Retina (tissue), 1 donor: ENCODE data around the gene MEP1A.
"Not testable (repeated sequence)": the region's sequence is repeated elsewhere in the genome, so short reads cannot be mapped to it uniquely, and the experiment has no call there.

ENCODE experiments used
- DNase-seq: peaks from one replicate; pipeline ENCODE4 v3.0.0-alpha.2; 2016

The MEP1A gene

DNA sequence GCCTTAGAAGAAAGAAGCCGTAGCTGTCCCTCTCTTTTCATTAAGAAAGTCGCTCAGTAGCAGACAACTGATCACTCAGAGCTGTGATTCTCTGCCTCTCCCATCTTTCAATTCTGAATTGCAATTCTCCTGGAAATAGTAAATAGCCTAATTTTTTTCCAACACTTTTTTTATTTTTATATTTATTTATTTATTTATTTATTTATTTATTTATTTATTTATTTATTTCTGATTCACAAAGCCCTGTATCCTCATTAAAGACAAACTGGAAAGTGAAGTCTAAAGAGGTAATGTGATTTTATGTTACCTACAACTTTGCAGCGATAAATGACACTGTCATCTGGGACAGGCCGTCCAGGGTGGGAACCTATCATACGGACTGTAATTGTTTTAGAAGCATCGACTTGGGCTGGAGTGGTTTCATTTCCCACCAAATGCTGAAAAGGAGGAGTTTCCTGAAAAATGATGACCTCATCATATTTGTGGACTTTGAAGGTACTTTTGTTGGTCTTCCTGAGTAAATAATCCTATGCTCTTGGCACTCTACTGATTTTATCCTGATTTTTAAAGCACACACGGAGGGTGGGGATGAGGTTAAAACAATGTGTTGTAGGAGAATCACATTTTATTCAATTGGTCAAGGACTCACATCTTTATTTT, 41.2 kb downstream of the MEP1A start:
- DNase-seq = not testable (repeated sequence)

DNA sequence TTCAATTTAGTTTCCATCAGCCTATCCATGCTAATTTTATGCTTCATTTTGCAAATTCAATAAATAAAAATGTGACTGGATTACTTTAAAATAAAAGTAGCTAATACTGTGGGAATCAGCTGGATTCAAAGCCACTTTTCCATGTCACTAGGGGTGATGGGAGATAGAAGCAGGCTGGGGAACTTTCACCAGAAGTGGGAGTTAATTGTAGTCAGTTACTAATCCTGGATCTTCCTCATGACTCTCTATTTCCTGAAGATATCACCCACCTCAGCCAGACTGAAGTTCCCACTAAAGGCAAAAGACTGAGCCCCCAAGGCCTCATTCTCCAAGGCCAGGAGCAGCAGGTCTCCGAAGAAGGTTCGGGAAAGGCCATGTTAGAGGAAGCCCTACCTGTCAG, 41.8 kb downstream of the MEP1A start:
- DNase-seq = not testable (repeated sequence)

DNA sequence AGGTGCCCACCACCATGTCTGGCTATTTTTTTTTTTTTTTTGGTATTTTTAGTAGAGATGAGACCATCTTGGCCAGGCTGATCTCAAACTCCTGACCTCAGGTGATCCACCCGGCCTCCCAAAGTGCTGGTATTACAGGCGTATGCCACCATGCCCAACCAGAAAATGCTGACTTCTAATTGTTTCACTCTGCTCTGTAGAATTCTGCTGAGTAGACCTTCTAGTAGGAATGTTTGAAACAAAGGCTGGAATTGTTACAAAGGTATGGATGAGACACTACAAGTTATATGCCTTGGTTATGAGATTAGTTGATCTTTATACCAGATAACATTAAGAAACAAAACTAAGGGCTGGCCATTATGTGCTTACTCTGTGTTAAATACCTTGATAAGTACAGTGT, 44.8 kb downstream of the MEP1A start:
- DNase-seq = no peak

DNA sequence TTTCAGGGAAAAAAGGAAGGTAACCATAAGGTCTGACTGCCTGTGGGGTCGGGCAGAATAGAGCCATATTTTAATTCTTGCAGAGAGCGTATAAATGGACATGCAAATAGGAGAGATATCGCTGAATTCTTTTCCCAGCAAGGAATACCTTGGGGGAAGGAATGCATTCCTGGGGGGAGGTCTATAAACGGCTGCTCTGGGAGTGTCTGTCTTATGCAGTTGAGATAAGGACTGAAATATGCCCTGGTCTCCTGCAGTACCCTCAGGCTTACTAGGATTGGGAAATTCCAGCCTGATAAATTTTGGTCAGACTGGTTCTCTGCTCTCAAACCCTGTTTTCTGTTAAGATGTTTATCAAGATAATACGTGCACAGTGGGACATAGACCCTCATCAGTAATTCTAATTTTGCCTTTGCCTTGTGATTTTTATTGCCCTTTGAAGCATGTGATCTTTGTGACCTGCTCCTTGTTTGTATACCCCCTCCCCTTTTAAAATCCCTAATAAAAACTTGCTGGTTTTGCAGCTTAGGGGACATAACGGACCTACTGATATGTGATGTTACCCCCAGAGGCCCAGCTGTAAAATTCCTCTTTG, 49.2 kb downstream of the MEP1A start:
- DNase-seq = not testable (repeated sequence)

DNA sequence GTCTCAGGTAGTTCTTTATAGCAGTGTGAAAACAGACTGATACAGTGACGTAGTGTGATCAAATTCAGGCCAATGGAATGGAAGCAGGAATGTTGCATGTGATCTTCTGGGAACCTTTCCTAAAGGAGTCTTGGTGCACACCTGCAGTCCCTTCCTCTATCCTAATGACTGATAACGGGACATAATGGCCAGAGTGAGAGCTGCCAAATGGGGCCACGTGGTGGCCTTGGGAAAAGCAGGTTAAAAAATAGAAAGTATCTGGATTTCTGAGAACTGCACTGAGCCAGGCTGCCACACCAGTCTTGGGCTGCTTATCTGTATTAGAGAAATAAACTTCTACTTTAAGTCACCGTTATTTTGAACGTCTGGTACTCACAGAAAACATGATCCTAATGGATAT, 51.9 kb downstream of the MEP1A start:
- no peak for DNase-seq

DNA sequence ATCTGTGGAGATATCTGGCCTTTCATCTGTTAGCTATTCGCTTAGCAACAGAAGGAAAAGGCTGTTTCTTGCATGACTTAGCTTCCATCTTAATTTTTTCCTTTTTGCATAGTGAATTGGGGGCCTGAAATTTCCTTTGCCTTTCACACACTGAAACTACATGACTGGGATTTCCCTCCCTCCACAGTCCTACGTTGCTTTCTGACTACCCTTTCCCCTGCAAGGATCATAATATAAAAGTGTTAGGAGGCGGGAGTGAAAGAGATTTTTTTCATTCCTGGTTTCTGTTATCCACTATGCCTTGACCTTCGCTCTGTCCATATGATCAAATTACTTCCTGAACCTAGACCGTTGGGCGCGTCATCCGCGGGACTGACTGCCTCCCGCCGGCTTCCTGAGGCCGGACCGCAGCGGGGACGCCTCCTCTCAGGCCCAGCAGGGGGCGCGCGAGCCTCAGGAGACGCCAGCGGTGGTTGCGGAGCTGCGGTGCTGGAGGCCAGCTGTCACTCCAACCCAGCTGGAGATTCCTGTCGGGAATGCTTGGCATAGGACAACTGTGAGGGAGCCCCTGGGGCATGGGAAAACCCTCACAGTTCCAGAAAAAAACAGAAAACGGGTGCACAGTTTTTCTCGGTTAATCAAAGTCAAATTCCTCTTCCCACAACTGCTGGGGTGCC, 55.6 kb downstream of the MEP1A start:
- DNase-seq = peak; percentile 90

DNA sequence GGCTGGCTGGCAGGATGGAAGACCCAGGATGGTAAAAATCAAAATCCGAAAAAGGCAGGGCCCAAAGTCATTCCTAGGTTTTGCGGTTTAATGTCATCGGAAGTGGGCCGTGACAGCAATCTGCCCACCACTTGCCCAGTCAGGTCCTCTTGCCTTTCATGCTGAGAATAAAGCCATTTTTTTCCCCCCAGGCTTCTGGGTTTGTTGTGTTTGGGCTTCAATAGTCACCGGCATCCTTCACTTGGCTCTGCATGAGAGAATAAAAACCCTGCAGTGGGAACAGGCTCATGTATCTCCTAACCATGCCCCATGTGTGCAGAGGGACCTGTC, 56.1 kb downstream of the MEP1A start:
- DNase-seq = no peak

DNA sequence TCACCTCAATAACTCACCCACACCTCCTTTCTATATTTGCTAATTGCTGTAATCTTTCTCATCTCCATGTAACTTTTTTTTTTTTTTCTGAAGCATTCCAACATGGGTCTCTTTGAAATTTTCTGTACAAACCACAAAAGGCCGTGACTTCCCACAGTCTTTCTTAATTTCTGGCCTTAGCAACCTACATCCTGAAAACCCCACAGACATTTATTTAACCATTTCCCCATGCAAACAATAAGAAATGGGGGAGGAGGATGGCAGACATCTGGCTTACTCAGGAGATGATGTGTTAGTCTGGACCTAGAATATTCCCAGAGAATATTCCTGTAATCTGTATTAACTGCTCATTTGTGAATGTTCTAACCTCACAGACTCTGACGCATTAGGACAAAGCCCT, 57.6 kb downstream of the MEP1A start:
- no peak for DNase-seq

DNA sequence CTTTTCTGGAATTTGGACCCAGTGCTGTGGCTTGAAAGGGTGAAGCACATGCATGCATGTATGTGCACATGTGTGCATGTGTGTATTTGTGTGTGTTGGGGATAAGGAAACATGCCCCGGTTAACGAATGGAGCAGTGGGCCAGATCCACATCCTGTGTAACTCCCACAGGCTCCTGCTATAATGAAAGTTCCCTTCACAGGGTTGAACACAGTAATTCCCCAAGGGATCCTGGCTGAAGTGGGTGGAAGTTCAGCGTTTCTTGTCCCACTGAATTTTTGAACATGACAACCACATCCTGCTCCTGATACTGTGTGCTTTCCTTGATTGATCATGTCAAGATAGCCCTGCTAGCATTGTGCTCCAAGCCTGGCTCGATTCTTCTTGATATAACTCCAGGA, 58.4 kb downstream of the MEP1A start:
- not testable (repeated sequence) for DNase-seq

DNA sequence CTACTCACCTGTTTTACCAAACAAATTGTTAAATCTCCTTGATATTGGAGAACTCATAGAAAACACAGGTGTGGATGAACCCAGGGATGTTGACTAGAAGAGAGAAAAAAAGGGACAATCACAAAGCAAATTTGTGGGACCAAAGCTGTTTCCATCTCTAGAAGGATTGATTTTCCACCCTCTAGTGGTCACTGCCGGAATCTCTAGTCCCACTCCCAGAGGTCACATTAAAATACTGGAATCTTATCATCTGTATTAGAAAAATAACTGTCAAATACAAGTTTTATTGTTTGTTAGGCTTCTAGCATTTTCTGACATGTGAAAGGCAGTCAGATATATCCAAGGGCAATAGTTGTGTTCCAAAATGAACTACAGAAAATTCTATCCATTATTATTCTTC, 62.8 kb downstream of the MEP1A start:
- peak; percentile 11 for DNase-seq

DNA sequence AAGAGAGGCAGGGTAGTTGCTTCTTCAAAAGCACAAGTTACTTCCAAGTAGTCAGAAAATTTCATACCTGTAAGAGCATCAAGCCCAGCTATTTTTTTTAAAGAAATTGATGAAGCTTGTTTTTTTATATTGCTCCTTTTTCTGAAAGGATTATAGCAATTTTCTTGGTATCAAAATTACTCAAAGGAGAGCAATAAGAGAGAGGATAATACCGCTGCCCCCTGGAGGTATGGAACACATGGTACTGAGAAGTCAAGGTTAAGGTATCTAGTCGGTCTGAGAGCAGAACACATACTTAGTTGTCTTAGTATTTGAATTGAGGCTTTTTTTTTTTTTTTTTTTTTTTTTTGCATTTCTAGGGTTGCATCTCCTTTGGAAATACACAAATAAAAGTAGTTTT, 69.2 kb downstream of the MEP1A start:
- no peak for DNase-seq

DNA sequence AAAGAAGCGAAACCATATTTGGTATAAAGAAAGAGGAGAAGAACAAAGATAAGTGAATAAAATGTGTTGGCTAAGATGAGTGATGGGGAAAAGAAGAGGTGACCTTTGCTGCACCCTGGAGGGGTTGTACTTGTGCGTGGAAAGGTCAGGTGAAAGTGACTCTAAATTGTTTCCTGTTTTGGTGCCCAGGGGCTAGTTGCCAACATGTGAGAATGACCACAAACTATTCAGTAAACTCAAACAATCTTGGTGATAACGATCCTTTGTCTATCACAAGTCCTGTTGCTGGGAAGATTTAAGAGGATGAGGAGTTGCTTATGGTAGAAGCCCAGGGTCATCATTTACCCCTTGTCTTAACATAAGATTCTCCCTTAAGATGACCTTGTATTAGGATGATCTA, 70.6 kb downstream of the MEP1A start:
- DNase-seq = no peak

DNA sequence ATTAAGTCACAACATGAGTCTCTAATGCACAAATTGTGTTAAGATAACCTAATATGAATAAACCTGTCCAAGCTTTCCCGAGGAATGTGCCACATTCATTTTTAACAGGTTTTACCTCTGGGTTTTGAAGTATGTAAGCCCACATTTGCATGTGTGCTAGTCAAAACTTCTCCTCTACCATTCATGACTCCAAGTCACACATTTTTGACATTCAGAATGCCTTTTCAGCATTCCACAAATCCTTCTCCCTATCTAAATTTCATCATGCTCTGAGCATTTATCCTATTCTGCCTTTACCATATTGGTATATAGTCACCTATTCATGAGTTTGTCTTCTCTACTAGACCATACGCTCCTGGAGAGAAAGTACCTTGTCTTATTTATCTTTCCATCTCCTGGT, 72.0 kb downstream of the MEP1A start:
- DNase-seq = no peak

DNA sequence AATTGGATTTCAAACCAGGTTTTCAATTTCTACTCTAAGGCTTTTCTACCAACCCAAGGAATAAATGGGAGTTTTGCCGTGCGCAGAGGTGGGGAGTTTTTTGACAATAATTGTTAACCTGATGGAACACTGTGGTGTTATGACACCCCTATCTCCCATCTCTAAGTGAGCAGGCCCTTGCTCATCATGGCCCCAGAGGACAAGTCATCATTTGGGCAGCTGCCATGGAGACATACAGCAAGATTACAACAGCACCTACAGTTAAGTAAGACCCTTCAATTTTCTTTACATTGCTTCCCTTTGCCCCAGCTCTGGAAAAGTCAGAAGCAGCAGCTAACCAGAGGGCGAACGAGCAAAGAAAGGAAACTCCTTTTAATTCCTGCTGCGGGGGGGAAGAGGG, 74.2 kb downstream of the MEP1A start:
- DNase-seq = no peak

DNA sequence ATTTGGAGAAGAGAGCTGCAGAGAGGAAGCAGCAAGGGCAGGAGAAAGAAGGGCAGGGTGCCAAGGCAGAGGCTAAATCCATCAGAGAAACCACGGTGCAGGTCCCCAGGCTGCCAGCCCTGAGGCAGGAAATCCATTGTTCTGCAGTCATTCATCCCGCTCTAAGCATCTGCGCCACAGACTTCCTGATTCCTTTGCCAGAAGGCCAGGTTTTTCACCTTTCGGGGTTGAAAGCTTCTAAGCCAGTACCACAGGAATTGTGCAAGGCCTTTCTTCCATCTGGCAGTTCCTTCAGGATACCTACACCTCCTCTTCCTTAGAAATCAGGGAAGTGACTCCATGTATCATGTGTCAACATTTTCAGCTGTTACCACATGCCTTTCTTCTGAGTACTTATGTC, 82.9 kb downstream of the MEP1A start:
- DNase-seq = no peak

DNA sequence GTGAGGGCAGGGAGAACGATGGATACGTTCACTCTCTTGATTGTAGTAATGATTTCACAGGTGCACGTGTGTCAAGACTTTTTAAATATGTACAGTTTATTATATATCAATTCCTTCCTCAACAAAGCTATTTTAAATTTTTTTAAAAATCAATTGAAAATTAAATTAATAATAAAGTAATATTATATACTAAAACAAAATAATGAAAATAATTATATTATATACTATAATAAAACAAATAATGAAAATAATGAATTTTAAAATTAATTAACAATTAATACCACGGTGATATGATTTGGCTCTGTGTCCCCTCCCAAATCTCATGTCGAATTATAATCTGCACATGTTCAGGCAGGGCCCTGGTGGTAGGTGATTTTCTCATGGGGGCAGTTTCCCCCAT, 85.8 kb downstream of the MEP1A start:
- DNase-seq = no peak

DNA sequence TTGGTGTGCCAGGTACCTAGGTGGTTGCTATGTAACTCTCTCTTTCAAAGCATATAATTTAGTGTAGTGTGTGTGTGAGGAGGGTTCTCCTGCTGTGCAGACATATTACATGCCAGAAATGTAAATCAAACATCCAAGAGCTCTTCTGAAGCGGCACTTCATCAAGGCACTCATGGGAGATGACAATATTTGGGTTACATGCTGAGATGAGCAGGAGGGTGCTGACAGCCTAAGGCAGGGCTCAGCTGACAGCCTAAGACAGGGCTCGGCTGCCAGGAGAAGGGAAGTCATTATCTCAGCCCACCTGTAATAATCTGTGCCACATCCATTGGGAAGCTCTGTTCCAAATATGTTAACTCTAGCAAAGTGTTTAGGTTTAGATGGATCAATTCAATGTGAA, 89.5 kb downstream of the MEP1A start:
- no peak for DNase-seq

DNA sequence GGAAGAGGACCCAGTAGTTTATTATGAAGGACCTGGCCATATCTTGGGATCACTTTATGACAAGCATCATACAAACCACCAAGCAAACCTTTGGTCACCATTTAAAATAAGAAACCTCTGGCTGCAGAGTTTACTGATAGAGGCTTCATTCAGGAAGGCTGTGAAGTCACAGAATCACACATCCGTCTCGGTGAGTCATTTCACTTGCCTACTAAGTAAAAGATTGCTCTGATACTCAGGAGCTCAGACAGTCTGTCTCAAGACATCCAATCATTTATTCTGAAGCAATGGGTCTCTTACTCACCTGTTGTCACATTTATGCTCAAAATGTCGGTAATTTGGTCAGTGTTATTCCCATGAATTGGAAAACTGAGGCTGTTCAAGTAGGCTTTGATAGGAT, 94.8 kb downstream of the MEP1A start:
- no peak for DNase-seq

DNA sequence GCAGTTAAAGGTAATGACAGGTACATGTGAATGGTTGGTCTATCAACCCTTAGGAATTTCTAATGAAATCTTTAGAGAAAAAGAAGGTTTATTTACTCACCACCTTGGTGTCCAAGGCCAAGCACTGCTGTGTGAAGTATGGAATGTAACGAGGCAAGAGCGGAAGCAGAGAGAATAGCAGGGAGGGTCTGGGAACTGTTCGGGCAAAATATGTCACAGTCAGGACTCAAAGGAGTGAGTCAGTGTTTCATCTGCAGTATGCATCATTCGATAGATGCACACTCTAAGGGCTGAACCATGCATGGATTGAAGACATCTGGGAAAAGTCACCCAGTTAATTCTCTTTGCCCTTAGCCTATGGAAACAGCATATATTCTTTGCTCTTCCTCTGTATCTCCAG, 95.4 kb downstream of the MEP1A start:
- DNase-seq = no peak
